B cell (primary cell): ENCODE results near the gene ZBTB44. TPM values are rescaled to one million over a fixed set of nuclear protein-coding genes. Genes with fewer than 3 reads are reported as not detected.

Source experiments
- ATAC-seq: fragments of 200-7000 bp; cut with Tn5 transposase; one replicate; pipeline ENCODE4 v1.10.0; 2021; ENCODE audit warnings: low read depth, mild to moderate bottlenecking, moderate number of reproducible peaks, moderate library complexity
- CTCF ChIA-PET: fragments of 350-600 bp; sonication (Branson Sonifier 250); formaldehyde crosslinking; loops from one replicate; lab custom pipeline; 2021; ENCODE audit warnings: antibody characterized with exemption, inconsistent platforms; lab: Charles Lee
- POLR2A ChIA-PET: fragments of 350-600 bp; sonication (Branson Sonifier 250); formaldehyde crosslinking; loops from one replicate; lab custom pipeline; 2021; ENCODE audit warnings: antibody characterized with exemption; lab: Charles Lee
- DNase-seq: peaks from one replicate; pipeline ENCODE4 v3.0.0; 2013
- H2AFZ ChIP-seq: 2 replicates; pipeline ENCODE4 v1.6.1; 2012; ENCODE audit warnings: mild to moderate bottlenecking, low read depth, low read length; ENCODE audit not compliant: insufficient read depth, poor library complexity, severe bottlenecking
- H3K27ac ChIP-seq, 2 donors: 1 replicate in 1 of 2; 2 replicates in 1 of 2; pipeline ENCODE4 v1.5.1; 2012 to 2013; ENCODE audit warnings: low read length in 2 of 2, mild to moderate bottlenecking in 2 of 2, moderate library complexity in 1 of 2
- H3K27me3 ChIP-seq, 4 experiments: fragments of 200-600 bp in 1 of 4; sonication (generic) in 1 of 4; replicated peaks in 1 of 4; 1 replicate in 2 of 4; 2 replicates in 2 of 4; pipeline versions ENCODE4 v1.6.1 to v1.7.0; 2013 to 2016; ENCODE audit warnings: low read length in 3 of 4, mild to moderate bottlenecking in 2 of 4, mixed read lengths in 1 of 4, moderate library complexity in 1 of 4; ENCODE audit not compliant: insufficient read depth in 4 of 4, control insufficient read depth in 3 of 4; ENCODE audit errors: control extremely low read depth in 1 of 4
- H3K36me3 ChIP-seq, 2 experiments: replicated peaks in 1 of 2; 1 replicate in 1 of 2; 2 replicates in 1 of 2; pipeline versions ENCODE4 v1.6.1 to v1.7.1; 2013; ENCODE audit warnings: low read length in 1 of 2; ENCODE audit not compliant: insufficient read depth in 2 of 2, control insufficient read depth in 1 of 2; ENCODE audit errors: control extremely low read depth in 1 of 2, extremely low read depth in 1 of 2
- H3K4me1 ChIP-seq, 2 donors: fragments of 200-600 bp in 1 of 2; sonication (generic) in 1 of 2; 1 replicate in 1 of 2; 2 replicates in 1 of 2; pipeline versions ENCODE4 v1.5.1 to v1.6.1; 2013 to 2017; ENCODE audit warnings: low read length in 2 of 2; ENCODE audit not compliant: control insufficient read depth in 2 of 2, insufficient read depth in 2 of 2
- H3K4me2 ChIP-seq: replicated peaks from 2 replicates; pipeline ENCODE3; 2012; ENCODE audit warnings: mild to moderate bottlenecking, low read depth, low read length; ENCODE audit not compliant: poor library complexity, severe bottlenecking
- H3K4me3 ChIP-seq, 5 experiments: fragments of 200-600 bp in 1 of 5; sonication (generic) in 1 of 5; 1 replicate in 3 of 5; 2 replicates in 2 of 5; pipeline versions ENCODE4 v1.5.1 to v1.7.0; 2011 to 2016; ENCODE audit warnings: low read length in 4 of 5, mild to moderate bottlenecking in 4 of 5, low read depth in 2 of 5, control low read depth in 1 of 5, moderate library complexity in 1 of 5; ENCODE audit not compliant: insufficient read depth in 1 of 5; ENCODE audit errors: control extremely low read depth in 1 of 5, extremely low read depth in 1 of 5
- H3K79me2 ChIP-seq: fragments of 200-600 bp; sonication (generic); one replicate; pipeline ENCODE4 v1.6.0; 2016; ENCODE audit warnings: low read length; ENCODE audit not compliant: control insufficient read depth, insufficient read depth
- H3K9ac ChIP-seq: fragments of 200-600 bp; sonication (generic); 2 replicates; pipeline ENCODE4 v1.6.1; 2017; ENCODE audit warnings: mild to moderate bottlenecking, low read length, moderate library complexity
- H3K9me3 ChIP-seq, 3 donors: one replicate each; pipeline versions ENCODE4 v1.6.1 to v1.7.1; 2013; ENCODE audit warnings: low read length in 2 of 3; ENCODE audit not compliant: control insufficient read depth in 2 of 3, insufficient read depth in 1 of 3; ENCODE audit errors: control extremely low read depth in 1 of 3
- H4K20me1 ChIP-seq: 2 replicates; pipeline ENCODE4 v1.6.0; 2012; ENCODE audit warnings: mild to moderate bottlenecking, low read length; ENCODE audit not compliant: insufficient read depth, control insufficient read depth, poor library complexity, severe bottlenecking
- H3K27ac Mint-ChIP-seq: one replicate; pipeline ENCODE4 v1.8.0; 2021; ENCODE audit warnings: mixed read lengths
- H3K27me3 Mint-ChIP-seq: one replicate; pipeline ENCODE4 v1.8.0; 2021; ENCODE audit warnings: mixed read lengths
- H3K4me1 Mint-ChIP-seq: one replicate; pipeline ENCODE4 v1.8.0; 2021; ENCODE audit warnings: mixed read lengths
- H3K4me3 Mint-ChIP-seq: one replicate; pipeline ENCODE4 v1.8.0; 2021; ENCODE audit warnings: mixed read lengths
- H3K9me3 Mint-ChIP-seq: one replicate; pipeline ENCODE4 v1.8.0; 2022; ENCODE audit warnings: mixed read lengths; ENCODE audit not compliant: insufficient read depth
- EZH2 ChIP-seq: IDR thresholded peaks from 2 replicates; pipeline ENCODE4 v1.6.1; 2012; ENCODE audit warnings: borderline replicate concordance, low read depth, mild to moderate bottlenecking, moderate library complexity, low read length; ENCODE audit not compliant: insufficient read depth, poor library complexity, severe bottlenecking
- WGBS: methylation state at CpG from one replicate; pipeline ENCODE4 v1.1.5; 2013; ENCODE audit warnings: missing lambda C conversion rate; ENCODE audit not compliant: insufficient coverage; 5-methylcytosine and 5-hydroxymethylcytosine counted together
- intact Hi-C: fragments of 100-400 bp; cut with micrococcal nuclease; formaldehyde crosslinking; loops from one replicate; pipeline ENCODE4 v1.10.0; 2022
- polyA plus RNA-seq: library from polyadenylated mRNA; depleted of rRNA; stranded (reverse); fragments of >200 nt; gene quantifications from 2 replicates; pipeline ENCODE4 v1.2.3, GENCODE V29; 2012
- total RNA-seq, 2 donors: library from RNA; stranded (reverse); fragments of 120-200 nt in 1 of 2; gene quantifications; 1 replicate in 1 of 2; 2 replicates in 1 of 2; pipeline versions ENCODE4 v1.2.3 to v1.2.4, GENCODE V29; 2013 to 2022
- TF ChIP-seq, protein P1 (sequence below): fragments of 200-600 bp; IDR thresholded peaks from one replicate; pipeline ENCODE4 v1.8.0; 2022; ENCODE audit warnings: antibody characterized with exemption, mild to moderate bottlenecking

Gene ZBTB44
- total and polyA plus RNA-seq, 2 donors (not counting 1 experiment from before 2014, with no cell fraction given) = 23.3 to 89.4 TPM

DNA sequence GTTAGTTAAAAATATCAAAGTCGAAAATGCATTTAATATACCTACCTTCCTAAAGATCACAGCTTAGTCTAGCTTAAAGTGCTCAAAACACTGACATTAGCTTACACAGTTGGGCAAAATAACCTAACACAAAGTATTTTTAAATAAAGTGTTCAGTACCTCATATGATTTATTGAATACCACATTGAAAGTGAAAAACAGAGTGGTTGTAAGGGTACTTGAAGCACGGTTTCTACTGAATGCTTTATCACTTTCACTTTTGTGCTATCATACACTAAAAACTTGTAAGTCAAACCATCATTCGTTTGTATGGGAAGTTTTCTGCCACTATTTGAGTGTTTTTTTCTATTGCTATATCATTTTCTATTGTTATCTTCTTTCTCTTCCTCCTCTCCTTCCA, 36.6 kb downstream of the ZBTB44 start:
- Mint-ChIP-seq H3K9me3 (peaks cover 19% of the 10 kb centered on the region), H3K27ac (no peak overlapping the region), H3K4me1 (peaks cover 4% of the 10 kb centered on the region), H3K4me3 (no peak overlapping the region), H3K27me3 (no peaks in the 10 kb centered on the region)
- H3K4me2 ChIP-seq = no peak overlapping the region
- ATAC-seq (no peak), DNase-seq (no peak)
- ChIA-PET POLR2A (no interaction called here), CTCF (no interaction called here)
- H3K27ac ChIP-seq = no peak overlapping the region
- H3K27me3 ChIP-seq = no peaks in the 10 kb centered on the region
- no peak overlapping the region for H3K9ac ChIP-seq
- no peaks in the 10 kb centered on the region for H3K36me3 ChIP-seq
- no CpG with 5 or more reads among the region's 3 CpGs for WGBS
- H3K9me3 ChIP-seq = peaks cover 7 to 18% (median 7%) of the 10 kb centered on the region in 3 donors
- H3K79me2 ChIP-seq = peaks cover 47% of the 10 kb centered on the region
- TF ChIP-seq, protein P1, sequence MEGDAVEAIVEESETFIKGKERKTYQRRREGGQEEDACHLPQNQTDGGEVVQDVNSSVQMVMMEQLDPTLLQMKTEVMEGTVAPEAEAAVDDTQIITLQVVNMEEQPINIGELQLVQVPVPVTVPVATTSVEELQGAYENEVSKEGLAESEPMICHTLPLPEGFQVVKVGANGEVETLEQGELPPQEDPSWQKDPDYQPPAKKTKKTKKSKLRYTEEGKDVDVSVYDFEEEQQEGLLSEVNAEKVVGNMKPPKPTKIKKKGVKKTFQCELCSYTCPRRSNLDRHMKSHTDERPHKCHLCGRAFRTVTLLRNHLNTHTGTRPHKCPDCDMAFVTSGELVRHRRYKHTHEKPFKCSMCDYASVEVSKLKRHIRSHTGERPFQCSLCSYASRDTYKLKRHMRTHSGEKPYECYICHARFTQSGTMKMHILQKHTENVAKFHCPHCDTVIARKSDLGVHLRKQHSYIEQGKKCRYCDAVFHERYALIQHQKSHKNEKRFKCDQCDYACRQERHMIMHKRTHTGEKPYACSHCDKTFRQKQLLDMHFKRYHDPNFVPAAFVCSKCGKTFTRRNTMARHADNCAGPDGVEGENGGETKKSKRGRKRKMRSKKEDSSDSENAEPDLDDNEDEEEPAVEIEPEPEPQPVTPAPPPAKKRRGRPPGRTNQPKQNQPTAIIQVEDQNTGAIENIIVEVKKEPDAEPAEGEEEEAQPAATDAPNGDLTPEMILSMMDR = no peak
- no peak for TF ChIP-seq EZH2
- intact Hi-C loops = no loop called here
- H4K20me1 ChIP-seq = peaks cover 20% of the 10 kb centered on the region
- no peak overlapping the region for H2AFZ ChIP-seq
- no peaks in the 10 kb centered on the region for H3K4me1 ChIP-seq
- no peak overlapping the region for H3K4me3 ChIP-seq

DNA sequence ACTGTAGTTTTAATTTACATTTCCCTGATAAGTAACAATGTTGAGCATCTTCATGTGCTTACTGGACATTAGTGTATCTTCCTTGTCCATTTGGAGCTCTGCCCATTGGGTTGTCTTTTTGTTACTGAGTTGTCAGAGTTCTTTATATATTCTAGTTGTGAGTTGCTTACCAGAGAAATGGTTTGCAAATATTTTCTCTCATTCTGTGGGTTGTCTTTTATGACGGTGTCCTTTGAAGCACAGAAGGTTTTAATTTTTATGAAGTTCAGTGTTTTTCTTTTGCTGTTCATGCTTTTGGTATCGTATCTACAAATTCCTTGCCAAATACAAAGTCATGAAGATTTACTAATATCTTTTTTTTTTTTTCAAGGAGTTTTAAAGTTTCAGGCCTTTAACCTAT, 42.4 kb downstream of the ZBTB44 start:
- peaks cover 0 to 4% (median 0%) of the 10 kb centered on the region in 3 donors for H3K9me3 ChIP-seq
- CTCF ChIA-PET = no interaction called here
- no peak overlapping the region for H3K4me2 ChIP-seq
- Mint-ChIP-seq H3K4me1 (peaks cover 28% of the 10 kb centered on the region), H3K4me3 (no peak overlapping the region), H3K27ac (peak overlapping the region; percentile 17), H3K9me3 (peaks cover 1% of the 10 kb centered on the region), H3K27me3 (no peaks in the 10 kb centered on the region)
- peaks cover 22% of the 10 kb centered on the region for H3K79me2 ChIP-seq
- TF ChIP-seq, protein P1 = no peak
- TF ChIP-seq EZH2 = no peak
- no peak overlapping the region for H2AFZ ChIP-seq
- no peak overlapping the region for H3K9ac ChIP-seq
- DNase-seq = no peak
- peaks cover 0 to 3% of the 10 kb centered on the region in 2 experiments for H3K36me3 ChIP-seq
- peaks cover 6 to 14% of the 10 kb centered on the region in 2 donors for H3K4me1 ChIP-seq
- no peak overlapping the region for H3K27ac ChIP-seq
- POLR2A ChIA-PET = no interaction called here
- H3K4me3 ChIP-seq = no peak overlapping the region
- peaks cover 28% of the 10 kb centered on the region for H4K20me1 ChIP-seq
- whole genome bisulfite sequencing = no CpG with 5 or more reads among the region's 2 CpGs
- intact Hi-C loops = no loop called here
- H3K27me3 ChIP-seq = no peaks in the 10 kb centered on the region
- ATAC-seq = no peak
